HepG2 (cell line): ENCODE results near the gene GPT2. TPM values are rescaled to one million over a fixed set of nuclear protein-coding genes. Genes with fewer than 3 reads are reported as not detected.

ENCODE experiments used
- AHR ChIP-seq: IDR thresholded peaks from 2 replicates; pipeline ENCODE4 v1.6.1; 2018; ENCODE audit warnings: missing genetic modification reagents, missing compliant biosample characterization
- ATAD3A ChIP-seq: sonication (generic); formaldehyde crosslinking; IDR thresholded peaks from 2 replicates; pipeline ENCODE4 v1.4.0; 2020; ENCODE audit warnings: missing genetic modification reagents
- GATAD2A ChIP-seq: IDR thresholded peaks from 2 replicates; pipeline ENCODE4 v1.6.1; 2016
- GTF3A ChIP-seq: sonication (generic); formaldehyde crosslinking; conservative IDR thresholded peaks from 2 replicates; pipeline ENCODE4 v1.4.0; 2020; ENCODE audit warnings: mild to moderate bottlenecking, missing genetic modification reagents
- HINFP ChIP-seq: sonication (generic); formaldehyde crosslinking; IDR thresholded peaks from 2 replicates; pipeline ENCODE4 v1.4.0; 2020; ENCODE audit warnings: low read depth, mild to moderate bottlenecking, missing genetic modification reagents
- HNRNPH1 ChIP-seq: fragments of 200-400 bp; formaldehyde crosslinking; optimal IDR thresholded peaks from 2 replicates; pipeline ENCODE3; 2017; ENCODE audit warnings: mild to moderate bottlenecking, low read depth, low read length
- RCOR2 ChIP-seq: IDR thresholded peaks from 2 replicates; pipeline ENCODE4 v1.6.1; 2016; ENCODE audit warnings: missing biosample characterization, missing genetic modification reagents
- RNF219 ChIP-seq: sonication (generic); formaldehyde crosslinking; IDR thresholded peaks from 2 replicates; pipeline ENCODE4 v1.5.0; 2020; ENCODE audit warnings: mild to moderate bottlenecking, missing genetic modification reagents
- TGIF2 ChIP-seq: IDR thresholded peaks from 2 replicates; pipeline ENCODE4 v1.6.1; 2016; ENCODE audit warnings: control low read depth, missing compliant biosample characterization
- TMF1 ChIP-seq: sonication (generic); formaldehyde crosslinking; IDR thresholded peaks from 2 replicates; pipeline ENCODE4 v1.8.1; 2022; ENCODE audit warnings: low read depth, missing genetic modification reagents
- TSC22D2 ChIP-seq: sonication (generic); formaldehyde crosslinking; IDR thresholded peaks from 2 replicates; pipeline ENCODE4 v1.5.1; 2020; ENCODE audit warnings: missing genetic modification reagents, mild to moderate bottlenecking, borderline replicate concordance
- ZBTB37 ChIP-seq: sonication (generic); formaldehyde crosslinking; IDR thresholded peaks from 2 replicates; pipeline ENCODE4 v1.4.0; 2020; ENCODE audit warnings: mild to moderate bottlenecking, missing genetic modification reagents
- ZBTB49 ChIP-seq: sonication (generic); formaldehyde crosslinking; IDR thresholded peaks from 2 replicates; pipeline ENCODE4 v1.4.0; 2020; ENCODE audit warnings: missing genetic modification reagents, borderline replicate concordance
- ZNF343 ChIP-seq: sonication (generic); formaldehyde crosslinking; IDR thresholded peaks from 2 replicates; pipeline ENCODE4 v1.4.0; 2020; ENCODE audit warnings: mild to moderate bottlenecking, missing genetic modification reagents
- ZNF441 ChIP-seq: sonication (generic); formaldehyde crosslinking; IDR thresholded peaks from 2 replicates; pipeline ENCODE4 v1.7.0; 2021; ENCODE audit warnings: missing genetic modification reagents, borderline replicate concordance
- ZNF776 ChIP-seq: sonication (generic); formaldehyde crosslinking; IDR thresholded peaks from 2 replicates; pipeline ENCODE4 v1.4.0; 2020; ENCODE audit warnings: mild to moderate bottlenecking, missing genetic modification reagents
- ZNF781 ChIP-seq: sonication (generic); formaldehyde crosslinking; IDR thresholded peaks from 2 replicates; pipeline ENCODE4 v1.5.1; 2020; ENCODE audit warnings: borderline replicate concordance, mild to moderate bottlenecking, missing genetic modification reagents; ENCODE audit errors: not compliant biosample characterization
- ZNF784 ChIP-seq: sonication (generic); formaldehyde crosslinking; IDR thresholded peaks from 2 replicates; pipeline ENCODE4 v1.5.1; 2020; ENCODE audit warnings: missing genetic modification reagents, mild to moderate bottlenecking, borderline replicate concordance
- ZSCAN31 ChIP-seq: sonication (generic); formaldehyde crosslinking; IDR thresholded peaks from 2 replicates; pipeline ENCODE4 v1.5.0; 2020; ENCODE audit warnings: low read depth, mild to moderate bottlenecking, missing genetic modification reagents
- polyA plus RNA-seq, 8 experiments: library from polyadenylated mRNA; depleted of rRNA in 3 of 8; stranded (reverse) in 7 of 8; unstranded in 1 of 8; fragments of >200 nt; fragmentation: Illumina TruSeq in 4 of 8; extraction: Trizol in 4 of 8; gene quantifications; 2 replicates each; pipeline versions ENCODE4 v1.2.1 to v1.2.3, GENCODE V29; 2011 to 2016; ENCODE audit warnings: low read depth in 4 of 8, missing spikeins in 1 of 8, mixed read lengths in 1 of 8; ENCODE audit not compliant: insufficient read depth in 1 of 8
- total RNA-seq, 5 experiments: library from RNA; depleted of rRNA; stranded (reverse); fragments of >200 nt; fragmentation: Illumina TruSeq; extraction: Trizol; gene quantifications; 2 replicates each; pipeline ENCODE4 v1.2.3, GENCODE V29; 2016; ENCODE audit warnings: low read depth in 1 of 5

Gene GPT2
- total and polyA plus RNA-seq, 2 of the 13 experiments (the other 11 are each of a cell fraction or from before 2014, with no cell fraction given): 138 to 267 TPM

GRCh38 chr16:46884513-46885293 lies 541 bp downstream of the GPT2 start (continued):
- TF ChIP-seq HNRNPH1 (no peak), ZNF343 (CRISPR knock-in tag) (no peak), RNF219 (CRISPR knock-in tag) (no peak), HINFP (CRISPR knock-in tag) (no peak), GTF3A (no peak), RCOR2 (CRISPR knock-in tag) (no peak), ZSCAN31 (CRISPR knock-in tag) (no peak), AHR (CRISPR knock-in tag) (peak; percentile 43; the same call in 1 of the 2 replicates), ATAD3A (CRISPR knock-in tag) (no peak), ZNF781 (no peak), ZBTB37 (CRISPR knock-in tag) (0 out of 2 replicates have a peak, but pooled peaks have one; percentile 20), ZNF441 (CRISPR knock-in tag) (no peak), ZNF776 (CRISPR knock-in tag) (peak; percentile 63), ZNF784 (CRISPR knock-in tag) (peak; percentile 60; the same call in 1 of the 2 replicates), TSC22D2 (CRISPR knock-in tag) (0 out of 2 replicates have a peak, but pooled peaks have one; percentile 39), ZBTB49 (no peak), GATAD2A (CRISPR knock-in tag) (no peak), TGIF2 (CRISPR knock-in tag) (no peak), TMF1 (CRISPR knock-in tag) (peak; percentile 11; the same call in 1 of the 2 replicates)
